ENCODE data around the gene GBGT1.

DNA sequence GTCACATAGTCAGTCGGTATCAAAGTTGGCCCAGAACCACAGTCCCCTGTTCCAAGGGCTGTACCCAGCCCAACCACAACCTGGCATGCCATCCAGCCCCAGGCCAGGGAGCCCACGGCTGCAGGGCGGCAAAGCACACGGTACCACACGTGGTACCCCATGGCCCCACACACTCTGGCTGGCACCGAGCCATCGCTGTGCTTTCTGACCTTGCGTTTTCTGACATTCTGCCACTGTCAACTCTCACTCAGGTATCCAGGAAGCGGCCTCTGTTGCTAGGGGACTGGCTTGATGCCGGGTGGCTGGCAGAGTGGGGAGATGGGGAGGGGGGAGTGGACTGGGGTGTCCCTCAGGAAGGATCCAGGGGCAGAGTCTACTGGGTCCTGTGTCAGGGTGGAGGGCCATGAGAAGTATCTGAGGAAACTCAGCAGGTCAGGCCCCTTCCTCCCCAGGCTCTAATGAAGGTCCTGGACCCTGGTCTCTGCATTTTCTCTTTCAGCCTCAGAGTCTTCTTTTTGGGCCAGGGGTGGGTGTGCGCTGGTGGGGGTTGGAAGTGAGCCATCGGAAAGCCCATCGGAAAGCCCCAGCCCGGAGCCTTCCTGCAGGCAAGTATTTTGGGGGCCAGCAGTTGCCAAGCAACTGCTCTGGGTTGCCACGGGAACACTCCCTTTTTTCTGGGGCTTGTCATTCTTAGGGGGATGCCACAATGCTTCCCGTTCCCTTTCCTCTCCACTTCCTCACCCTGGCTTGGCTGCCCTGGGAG, 21.7 kb downstream of the GBGT1 start:
- TF ChIP-seq POLR2AphosphoS5 (IDR thresholded peaks at IDR 0.05) = no peak
- TF ChIP-seq CTCF (IDR thresholded peaks at IDR 0.05; ENCODE audit: poor library complexity, severe bottlenecking) = no peak
- no peak for TF ChIP-seq EP300 (conservative IDR thresholded peaks at IDR 0.05; ENCODE audit: poor library complexity, severe bottlenecking)
- TF ChIP-seq, protein P1, sequence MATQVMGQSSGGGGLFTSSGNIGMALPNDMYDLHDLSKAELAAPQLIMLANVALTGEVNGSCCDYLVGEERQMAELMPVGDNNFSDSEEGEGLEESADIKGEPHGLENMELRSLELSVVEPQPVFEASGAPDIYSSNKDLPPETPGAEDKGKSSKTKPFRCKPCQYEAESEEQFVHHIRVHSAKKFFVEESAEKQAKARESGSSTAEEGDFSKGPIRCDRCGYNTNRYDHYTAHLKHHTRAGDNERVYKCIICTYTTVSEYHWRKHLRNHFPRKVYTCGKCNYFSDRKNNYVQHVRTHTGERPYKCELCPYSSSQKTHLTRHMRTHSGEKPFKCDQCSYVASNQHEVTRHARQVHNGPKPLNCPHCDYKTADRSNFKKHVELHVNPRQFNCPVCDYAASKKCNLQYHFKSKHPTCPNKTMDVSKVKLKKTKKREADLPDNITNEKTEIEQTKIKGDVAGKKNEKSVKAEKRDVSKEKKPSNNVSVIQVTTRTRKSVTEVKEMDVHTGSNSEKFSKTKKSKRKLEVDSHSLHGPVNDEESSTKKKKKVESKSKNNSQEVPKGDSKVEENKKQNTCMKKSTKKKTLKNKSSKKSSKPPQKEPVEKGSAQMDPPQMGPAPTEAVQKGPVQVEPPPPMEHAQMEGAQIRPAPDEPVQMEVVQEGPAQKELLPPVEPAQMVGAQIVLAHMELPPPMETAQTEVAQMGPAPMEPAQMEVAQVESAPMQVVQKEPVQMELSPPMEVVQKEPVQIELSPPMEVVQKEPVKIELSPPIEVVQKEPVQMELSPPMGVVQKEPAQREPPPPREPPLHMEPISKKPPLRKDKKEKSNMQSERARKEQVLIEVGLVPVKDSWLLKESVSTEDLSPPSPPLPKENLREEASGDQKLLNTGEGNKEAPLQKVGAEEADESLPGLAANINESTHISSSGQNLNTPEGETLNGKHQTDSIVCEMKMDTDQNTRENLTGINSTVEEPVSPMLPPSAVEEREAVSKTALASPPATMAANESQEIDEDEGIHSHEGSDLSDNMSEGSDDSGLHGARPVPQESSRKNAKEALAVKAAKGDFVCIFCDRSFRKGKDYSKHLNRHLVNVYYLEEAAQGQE (IDR thresholded peaks at IDR 0.05; ENCODE audit: borderline replicate concordance) = no peak
